HTR-8/SVneo (cell line): Measurements from ENCODE around the gene SLC25A51.
A peak's percentile ranks its signal among the peaks of the same experiment; 100 is the strongest.
"Not testable (repeated sequence)": the region's sequence is repeated elsewhere in the genome, so short reads cannot be mapped to it uniquely, and the experiment has no call there.

Experiments
- DNase-seq: peaks from one replicate; pipeline ENCODE4 v3.0.0; 2011; ENCODE audit warnings: low spot score, mixed read lengths; ENCODE audit not compliant: insufficient read length
- FAIRE-seq: peaks from 2 replicates; lab custom pipeline; 2011; peaks lifted over from hg19 to GRCh38; lab: Jason Lieb, UNC

SLC25A51 gene

GRCh38 chr9:37908283-37908682 lies 4.4 kb upstream of the SLC25A51 start:
- DNase-seq (no peak), FAIRE-seq (no peak)

GRCh38 chr9:37906312-37907239 lies 2.6 kb upstream of the SLC25A51 start:
- FAIRE-seq (no peak), DNase-seq (no peak)

- DNase-seq (no peak), FAIRE-seq (no peak)
Measured at GRCh38 chr9:37905776-37906175, 1.8 kb upstream of the SLC25A51 start.

- FAIRE-seq = no peak
- no peak for DNase-seq
Measured at GRCh38 chr9:37905131-37905505, 1.2 kb upstream of the SLC25A51 start.

GRCh38 chr9:37904445-37905130 lies 661 bp upstream of the SLC25A51 start:
- DNase-seq = no peak
- no peak for FAIRE-seq

GRCh38 chr9:37902796-37903646 lies 906 bp downstream of the SLC25A51 start:
- FAIRE-seq (peak; percentile 20), DNase-seq (no peak)

GRCh38 chr9:37902131-37902530 lies 1.8 kb downstream of the SLC25A51 start:
- DNase-seq (no peak), FAIRE-seq (no peak)

- no peak for FAIRE-seq
- DNase-seq = no peak
Measured at GRCh38 chr9:37899041-37899440, 4.9 kb downstream of the SLC25A51 start.

- FAIRE-seq (no peak), DNase-seq (no peak)
Measured at GRCh38 chr9:37897665-37898064, 6.3 kb downstream of the SLC25A51 start.

- FAIRE-seq (no peak), DNase-seq (no peak)
Measured at GRCh38 chr9:37892063-37892462, 11.9 kb downstream of the SLC25A51 start.

GRCh38 chr9:37891042-37891441 lies 12.9 kb downstream of the SLC25A51 start:
- not testable (repeated sequence) for DNase-seq, FAIRE-seq

- FAIRE-seq (no peak), DNase-seq (no peak)
Measured at GRCh38 chr9:37889536-37889935, 14.4 kb downstream of the SLC25A51 start.

GRCh38 chr9:37887977-37888583 lies 15.8 kb downstream of the SLC25A51 start:
- DNase-seq, FAIRE-seq: not testable (repeated sequence)

- DNase-seq (no peak), FAIRE-seq (no peak)
Measured at GRCh38 chr9:37880916-37881479, 22.9 kb downstream of the SLC25A51 start.

GRCh38 chr9:37876376-37876775 lies 27.6 kb downstream of the SLC25A51 start:
- DNase-seq (no peak), FAIRE-seq (no peak)

GRCh38 chr9:37873955-37874354 lies 30.0 kb downstream of the SLC25A51 start:
- FAIRE-seq = no peak
- DNase-seq = no peak

- DNase-seq (no peak), FAIRE-seq (no peak)
Measured at GRCh38 chr9:37870799-37871176, 33.1 kb downstream of the SLC25A51 start.

GRCh38 chr9:37870081-37870798 lies 33.7 kb downstream of the SLC25A51 start:
- FAIRE-seq = no peak

GRCh38 chr9:37862530-37862929 lies 41.4 kb downstream of the SLC25A51 start:
- no peak for FAIRE-seq
- no peak for DNase-seq

More at GRCh38 chr9:37870081-37870798, 33.7 kb downstream of the SLC25A51 start:
- DNase-seq = no peak
